HEK293 (cell line): Measurements from ENCODE around the gene IQCE.
A peak's percentile ranks its signal among the peaks of the same experiment; 100 is the strongest.

Experiments
- CTCF ChIA-PET: fragments of 350-600 bp; formaldehyde crosslinking; extraction: SDS; loops from one replicate; lab custom pipeline; 2021; ENCODE audit warnings: antibody characterized with exemption; lab: Yijun Ruan, JAX
- POLR2A ChIA-PET: fragments of 300-600 bp; formaldehyde crosslinking; extraction: SDS; loops from one replicate; lab custom pipeline; 2020; ENCODE audit warnings: antibody characterized with exemption, inconsistent platforms; lab: Yijun Ruan, JAX
- H3K27ac ChIP-seq: fragments of 200-500 bp; sonication (Bioruptor generic); 2 replicates; pipeline ENCODE4 v1.5.1; 2014; ENCODE audit warnings: low read depth, low read length, control low read depth, inconsistent platforms; ENCODE audit errors: extremely low read depth
- H3K36me3 ChIP-seq, 2 experiments: fragments of 200-500 bp in 1 of 2; sonication (Bioruptor generic) in 1 of 2; 1 replicate in 1 of 2; 2 replicates in 1 of 2; pipeline ENCODE4 v1.5.1; 2014 to 2017; ENCODE audit warnings: inconsistent platforms in 2 of 2, low read length in 2 of 2; ENCODE audit not compliant: control insufficient read depth in 2 of 2, insufficient read depth in 1 of 2
- H3K4me1 ChIP-seq: fragments of 200-500 bp; sonication (Bioruptor generic); 2 replicates; pipeline ENCODE4 v1.5.1; 2014; ENCODE audit warnings: mild to moderate bottlenecking, low read length, inconsistent platforms; ENCODE audit not compliant: control insufficient read depth, insufficient read depth
- H3K4me3 ChIP-seq: 2 replicates; pipeline ENCODE4 v1.5.1; 2011; ENCODE audit warnings: low read depth, mild to moderate bottlenecking, control low read depth, low read length, moderate library complexity
- H3K9me3 ChIP-seq: fragments of 200-500 bp; sonication (Bioruptor generic); 2 replicates; pipeline ENCODE4 v1.5.1; 2014; ENCODE audit warnings: low read depth, low read length, inconsistent platforms; ENCODE audit not compliant: control insufficient read depth, insufficient read depth
- EGR2 ChIP-seq: fragments of 450-650 bp; formaldehyde crosslinking; IDR thresholded peaks from 2 replicates; pipeline ENCODE4 v1.5.1; 2016; ENCODE audit warnings: low read depth, missing biosample characterization, missing genetic modification characterization
- KLF1 ChIP-seq: fragments of 450-650 bp; formaldehyde crosslinking; IDR thresholded peaks from 2 replicates; pipeline ENCODE4 v1.5.1; 2016; ENCODE audit warnings: missing biosample characterization, missing genetic modification characterization
- SCRT1 ChIP-seq: fragments of 450-650 bp; formaldehyde crosslinking; IDR thresholded peaks from 2 replicates; pipeline ENCODE4 v1.5.1; 2016; ENCODE audit warnings: missing biosample characterization, missing genetic modification characterization, borderline replicate concordance
- YY2 ChIP-seq: fragments of 450-650 bp; formaldehyde crosslinking; IDR thresholded peaks from 2 replicates; pipeline ENCODE4 v1.5.1; 2016; ENCODE audit warnings: missing biosample characterization, missing genetic modification characterization
- ZBTB8A ChIP-seq: fragments of 450-650 bp; formaldehyde crosslinking; IDR thresholded peaks from 2 replicates; pipeline ENCODE4 v1.5.1; 2016; ENCODE audit warnings: missing biosample characterization, missing genetic modification characterization
- ZNF324 ChIP-seq: fragments of 450-650 bp; formaldehyde crosslinking; IDR thresholded peaks from 2 replicates; pipeline ENCODE4 v1.5.1; 2016; ENCODE audit warnings: missing biosample characterization, missing genetic modification characterization
- ZNF366 ChIP-seq: fragments of 450-650 bp; formaldehyde crosslinking; conservative IDR thresholded peaks from 2 replicates; pipeline ENCODE4 v1.5.1; 2016; ENCODE audit warnings: missing biosample characterization, missing genetic modification characterization
- ZNF37A ChIP-seq: fragments of 450-650 bp; IDR thresholded peaks from 2 replicates; pipeline ENCODE4 v1.5.1; 2018; ENCODE audit warnings: missing biosample characterization, missing genetic modification characterization
- ZNF521 ChIP-seq: fragments of 450-650 bp; formaldehyde crosslinking; IDR thresholded peaks from 2 replicates; pipeline ENCODE4 v1.5.1; 2017; ENCODE audit warnings: missing biosample characterization, mild to moderate bottlenecking, missing genetic modification characterization
- ZNF701 ChIP-seq: fragments of 450-650 bp; formaldehyde crosslinking; IDR thresholded peaks from 2 replicates; pipeline ENCODE4 v1.5.1; 2016; ENCODE audit warnings: missing biosample characterization, missing genetic modification characterization
- TF ChIP-seq, protein P1 (sequence below): fragments of 450-650 bp; formaldehyde crosslinking; conservative IDR thresholded peaks from 2 replicates; pipeline ENCODE4 v1.5.1; 2016; ENCODE audit warnings: low read depth, missing biosample characterization, missing genetic modification characterization
- TF ChIP-seq, protein P2 (sequence below): fragments of 450-650 bp; formaldehyde crosslinking; IDR thresholded peaks from 2 replicates; pipeline ENCODE4 v1.5.1; 2017; ENCODE audit warnings: missing biosample characterization, mild to moderate bottlenecking, missing genetic modification characterization, moderate library complexity
- TF ChIP-seq, protein P3 (sequence below): fragments of 450-650 bp; formaldehyde crosslinking; IDR thresholded peaks from 2 replicates; pipeline ENCODE4 v1.5.1; 2016; ENCODE audit warnings: missing biosample characterization, missing genetic modification characterization
- TF ChIP-seq, protein P4 (sequence below): fragments of 450-650 bp; formaldehyde crosslinking; IDR thresholded peaks from 2 replicates; pipeline ENCODE4 v1.5.1; 2016; ENCODE audit warnings: missing biosample characterization, missing genetic modification characterization

IQCE gene

DNA sequence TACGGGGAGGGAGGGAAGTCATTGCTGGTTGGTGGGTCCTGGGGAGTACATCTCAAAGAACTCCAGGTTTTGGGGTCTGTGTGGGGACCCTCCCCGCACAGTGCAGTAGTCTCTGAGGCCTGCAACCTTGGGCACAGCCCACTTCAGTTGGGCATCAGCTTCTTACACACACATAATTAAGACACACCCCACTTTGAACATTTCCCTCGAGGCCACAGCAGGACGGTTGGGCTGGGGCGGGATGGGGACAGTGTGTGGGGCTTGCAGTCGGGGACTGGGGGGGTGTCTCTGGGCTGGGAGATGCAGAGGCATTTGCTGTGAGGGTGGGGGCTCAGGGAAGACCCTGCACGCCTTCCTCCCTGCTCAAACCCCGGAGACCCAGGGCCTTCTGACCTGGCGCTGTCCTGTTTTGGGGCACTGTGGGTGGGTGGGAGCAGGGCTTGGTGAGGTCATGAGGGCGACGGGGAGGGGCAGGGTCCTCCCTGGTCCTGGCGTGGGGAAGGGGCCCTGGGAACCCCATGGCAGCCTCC, 38.0 kb upstream of the IQCE start:
- H3K27ac ChIP-seq, result no peak overlapping the region
- H3K36me3 ChIP-seq, result no peaks in the 10 kb centered on the region
- ChIA-PET CTCF (interaction anchor here (0.6 to 1.4 kb wide), 2 partner anchors 52 to 766 kb away, joined by 3 to 4 read pairs; no protein-coding TSS in a partner anchor), POLR2A (interaction anchor here (1.0 kb wide), 1 partner anchor 28 kb away, joined by 3 read pairs; no protein-coding TSS in a partner anchor)
- H3K4me1 ChIP-seq, result peaks cover 10% of the 10 kb centered on the region
- H3K9me3 ChIP-seq, result no peaks in the 10 kb centered on the region
- TF ChIP-seq, protein P1, sequence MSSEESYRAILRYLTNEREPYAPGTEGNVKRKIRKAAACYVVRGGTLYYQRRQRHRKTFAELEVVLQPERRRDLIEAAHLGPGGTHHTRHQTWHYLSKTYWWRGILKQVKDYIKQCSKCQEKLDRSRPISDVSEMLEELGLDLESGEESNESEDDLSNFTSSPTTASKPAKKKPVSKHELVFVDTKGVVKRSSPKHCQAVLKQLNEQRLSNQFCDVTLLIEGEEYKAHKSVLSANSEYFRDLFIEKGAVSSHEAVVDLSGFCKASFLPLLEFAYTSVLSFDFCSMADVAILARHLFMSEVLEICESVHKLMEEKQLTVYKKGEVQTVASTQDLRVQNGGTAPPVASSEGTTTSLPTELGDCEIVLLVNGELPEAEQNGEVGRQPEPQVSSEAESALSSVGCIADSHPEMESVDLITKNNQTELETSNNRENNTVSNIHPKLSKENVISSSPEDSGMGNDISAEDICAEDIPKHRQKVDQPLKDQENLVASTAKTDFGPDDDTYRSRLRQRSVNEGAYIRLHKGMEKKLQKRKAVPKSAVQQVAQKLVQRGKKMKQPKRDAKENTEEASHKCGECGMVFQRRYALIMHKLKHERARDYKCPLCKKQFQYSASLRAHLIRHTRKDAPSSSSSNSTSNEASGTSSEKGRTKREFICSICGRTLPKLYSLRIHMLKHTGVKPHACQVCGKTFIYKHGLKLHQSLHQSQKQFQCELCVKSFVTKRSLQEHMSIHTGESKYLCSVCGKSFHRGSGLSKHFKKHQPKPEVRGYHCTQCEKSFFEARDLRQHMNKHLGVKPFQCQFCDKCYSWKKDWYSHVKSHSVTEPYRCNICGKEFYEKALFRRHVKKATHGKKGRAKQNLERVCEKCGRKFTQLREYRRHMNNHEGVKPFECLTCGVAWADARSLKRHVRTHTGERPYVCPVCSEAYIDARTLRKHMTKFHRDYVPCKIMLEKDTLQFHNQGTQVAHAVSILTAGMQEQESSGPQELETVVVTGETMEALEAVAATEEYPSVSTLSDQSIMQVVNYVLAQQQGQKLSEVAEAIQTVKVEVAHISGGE (tag by site-specific recombination), result no peak
- TF ChIP-seq ZNF701 (tag by site-specific recombination), result no peak
- TF ChIP-seq KLF1, result peak; percentile 46
- TF ChIP-seq, protein P2, sequence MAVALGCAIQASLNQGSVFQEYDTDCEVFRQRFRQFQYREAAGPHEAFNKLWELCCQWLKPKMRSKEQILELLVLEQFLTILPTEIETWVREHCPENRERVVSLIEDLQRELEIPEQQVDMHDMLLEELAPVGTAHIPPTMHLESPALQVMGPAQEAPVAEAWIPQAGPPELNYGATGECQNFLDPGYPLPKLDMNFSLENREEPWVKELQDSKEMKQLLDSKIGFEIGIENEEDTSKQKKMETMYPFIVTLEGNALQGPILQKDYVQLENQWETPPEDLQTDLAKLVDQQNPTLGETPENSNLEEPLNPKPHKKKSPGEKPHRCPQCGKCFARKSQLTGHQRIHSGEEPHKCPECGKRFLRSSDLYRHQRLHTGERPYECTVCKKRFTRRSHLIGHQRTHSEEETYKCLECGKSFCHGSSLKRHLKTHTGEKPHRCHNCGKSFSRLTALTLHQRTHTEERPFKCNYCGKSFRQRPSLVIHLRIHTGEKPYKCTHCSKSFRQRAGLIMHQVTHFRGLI (tag by site-specific recombination), result peak; percentile 89
- no peak for TF ChIP-seq SCRT1
- TF ChIP-seq EGR2 (tag by site-specific recombination), result no peak
- no peak for TF ChIP-seq YY2 (tag by site-specific recombination)
- peak overlapping the region; percentile 39 for H3K4me3 ChIP-seq

DNA sequence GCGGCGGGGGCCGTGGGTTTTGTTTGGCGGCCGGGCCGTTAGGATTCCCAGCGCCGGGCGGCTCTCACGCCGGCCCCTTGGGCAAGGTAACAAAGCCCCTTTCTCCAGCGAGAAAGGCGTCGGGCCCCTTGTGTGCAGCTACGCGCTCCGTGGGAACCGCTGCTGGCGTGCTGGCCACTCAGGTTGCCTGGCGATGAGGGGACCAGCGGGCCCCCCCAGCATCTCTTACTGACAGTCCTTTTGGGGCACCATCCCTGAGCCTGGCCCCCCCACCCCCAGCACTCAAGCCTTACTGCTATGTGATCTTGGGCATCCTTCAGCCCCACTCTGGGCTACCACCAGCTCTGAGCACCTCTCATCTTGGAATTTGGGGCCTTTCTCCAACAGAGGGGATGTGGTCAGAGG, 37.4 kb upstream of the IQCE start:
- Histone ChIP-seq H3K27ac (no peak overlapping the region), H3K4me1 (peaks cover 11% of the 10 kb centered on the region), H3K36me3 (no peaks in the 10 kb centered on the region), H3K4me3 (no peak overlapping the region), H3K9me3 (no peaks in the 10 kb centered on the region)
- ChIA-PET POLR2A (interaction anchor here (1.5 kb wide), 1 partner anchor 118 kb away, joined by 3 read pairs; no protein-coding TSS in a partner anchor), CTCF (interaction anchor here (0.6 to 1.4 kb wide), 2 partner anchors 52 to 767 kb away, joined by 3 to 4 read pairs; no protein-coding TSS in a partner anchor)
- TF ChIP-seq ZNF366 (tag by site-specific recombination), result no peak
- TF ChIP-seq ZBTB8A (tag by site-specific recombination), result 0 out of 2 replicates have a peak, but pooled peaks have one; percentile 10

DNA sequence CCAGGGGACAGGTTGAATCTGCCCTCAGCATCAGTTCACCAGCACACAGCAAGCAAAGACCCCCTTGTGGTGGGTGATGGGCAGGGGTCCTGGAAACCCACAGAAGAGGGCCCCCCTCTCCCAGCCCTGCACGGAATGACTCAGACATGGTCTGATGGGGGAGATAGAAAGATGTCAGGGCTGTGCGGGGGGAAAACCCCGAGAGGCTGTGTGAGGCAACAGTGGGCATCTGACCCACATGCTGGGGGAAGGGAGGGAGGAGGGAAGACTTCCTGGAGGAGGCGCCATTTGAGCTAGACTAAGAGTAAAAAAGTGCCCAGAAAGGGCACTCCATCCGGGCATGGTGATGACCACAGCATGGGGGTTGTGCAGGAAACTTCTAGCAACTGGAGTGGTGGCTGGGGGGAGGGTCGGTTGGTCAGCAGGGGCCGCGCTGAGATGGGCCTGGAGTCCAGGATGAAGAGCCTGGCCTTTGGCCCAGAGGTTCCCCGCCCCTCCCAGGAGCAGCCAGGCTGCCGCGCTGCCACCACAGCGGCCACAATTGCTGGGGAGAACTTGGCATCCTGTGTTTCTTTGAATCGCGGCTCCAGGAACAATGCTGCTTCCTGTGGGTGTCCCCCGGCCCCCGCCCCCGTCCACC, 36.7 kb upstream of the IQCE start:
- Histone ChIP-seq H3K4me1 (peaks cover 11% of the 10 kb centered on the region), H3K27ac (no peak overlapping the region), H3K9me3 (no peaks in the 10 kb centered on the region), H3K36me3 (no peaks in the 10 kb centered on the region), H3K4me3 (no peak overlapping the region)
- TF ChIP-seq ZNF521 (tag by site-specific recombination), result no peak
- peak; percentile 15 for TF ChIP-seq ZBTB8A (tag by site-specific recombination)
- no peak for TF ChIP-seq ZNF324 (tag by site-specific recombination)
- TF ChIP-seq, protein P3, sequence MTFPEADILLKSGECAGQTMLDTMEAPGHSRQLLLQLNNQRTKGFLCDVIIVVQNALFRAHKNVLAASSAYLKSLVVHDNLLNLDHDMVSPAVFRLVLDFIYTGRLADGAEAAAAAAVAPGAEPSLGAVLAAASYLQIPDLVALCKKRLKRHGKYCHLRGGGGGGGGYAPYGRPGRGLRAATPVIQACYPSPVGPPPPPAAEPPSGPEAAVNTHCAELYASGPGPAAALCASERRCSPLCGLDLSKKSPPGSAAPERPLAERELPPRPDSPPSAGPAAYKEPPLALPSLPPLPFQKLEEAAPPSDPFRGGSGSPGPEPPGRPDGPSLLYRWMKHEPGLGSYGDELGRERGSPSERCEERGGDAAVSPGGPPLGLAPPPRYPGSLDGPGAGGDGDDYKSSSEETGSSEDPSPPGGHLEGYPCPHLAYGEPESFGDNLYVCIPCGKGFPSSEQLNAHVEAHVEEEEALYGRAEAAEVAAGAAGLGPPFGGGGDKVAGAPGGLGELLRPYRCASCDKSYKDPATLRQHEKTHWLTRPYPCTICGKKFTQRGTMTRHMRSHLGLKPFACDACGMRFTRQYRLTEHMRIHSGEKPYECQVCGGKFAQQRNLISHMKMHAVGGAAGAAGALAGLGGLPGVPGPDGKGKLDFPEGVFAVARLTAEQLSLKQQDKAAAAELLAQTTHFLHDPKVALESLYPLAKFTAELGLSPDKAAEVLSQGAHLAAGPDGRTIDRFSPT (tag by site-specific recombination), result peak; percentile 32; the same call in 1 of the 2 replicates
- TF ChIP-seq, protein P4, sequence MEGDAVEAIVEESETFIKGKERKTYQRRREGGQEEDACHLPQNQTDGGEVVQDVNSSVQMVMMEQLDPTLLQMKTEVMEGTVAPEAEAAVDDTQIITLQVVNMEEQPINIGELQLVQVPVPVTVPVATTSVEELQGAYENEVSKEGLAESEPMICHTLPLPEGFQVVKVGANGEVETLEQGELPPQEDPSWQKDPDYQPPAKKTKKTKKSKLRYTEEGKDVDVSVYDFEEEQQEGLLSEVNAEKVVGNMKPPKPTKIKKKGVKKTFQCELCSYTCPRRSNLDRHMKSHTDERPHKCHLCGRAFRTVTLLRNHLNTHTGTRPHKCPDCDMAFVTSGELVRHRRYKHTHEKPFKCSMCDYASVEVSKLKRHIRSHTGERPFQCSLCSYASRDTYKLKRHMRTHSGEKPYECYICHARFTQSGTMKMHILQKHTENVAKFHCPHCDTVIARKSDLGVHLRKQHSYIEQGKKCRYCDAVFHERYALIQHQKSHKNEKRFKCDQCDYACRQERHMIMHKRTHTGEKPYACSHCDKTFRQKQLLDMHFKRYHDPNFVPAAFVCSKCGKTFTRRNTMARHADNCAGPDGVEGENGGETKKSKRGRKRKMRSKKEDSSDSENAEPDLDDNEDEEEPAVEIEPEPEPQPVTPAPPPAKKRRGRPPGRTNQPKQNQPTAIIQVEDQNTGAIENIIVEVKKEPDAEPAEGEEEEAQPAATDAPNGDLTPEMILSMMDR (tag by site-specific recombination), result no peak
- no peak for TF ChIP-seq ZNF37A
- POLR2A ChIA-PET, result interaction anchor here (0.6 to 1.5 kb wide), 2 partner anchors 30 to 119 kb away, joined by 3 read pairs; no protein-coding TSS in a partner anchor
- CTCF ChIA-PET, result interaction anchor here (0.7 kb wide), 1 partner anchor 20 kb away, joined by 3 read pairs; no protein-coding TSS in a partner anchor
